GM06990 (cell line): ENCODE measurements around the gene NAAA.

Source experiments
- DNase-seq: peaks from one replicate; pipeline ENCODE4 v3.0.0-alpha.2; 2011; ENCODE audit not compliant: insufficient read length; ENCODE audit errors: extremely low read depth
- H3K27me3 ChIP-seq: replicated peaks from 2 replicates; pipeline ENCODE4 v1.6.0; 2011; ENCODE audit warnings: low read length; ENCODE audit not compliant: control insufficient read depth, insufficient read depth
- H3K36me3 ChIP-seq: 2 replicates; pipeline ENCODE4 v1.5.1; 2011; ENCODE audit warnings: low read length; ENCODE audit not compliant: control insufficient read depth, insufficient read depth
- H3K4me3 ChIP-seq: replicated peaks from 2 replicates; pipeline ENCODE4 v1.5.1; 2011; ENCODE audit warnings: low read depth, mild to moderate bottlenecking, control low read depth, low read length
- CTCF ChIP-seq: IDR thresholded peaks from 2 replicates; pipeline ENCODE4 v1.5.1; 2011; ENCODE audit warnings: low read length, control low read depth, mild to moderate bottlenecking, inconsistent platforms; ENCODE audit not compliant: insufficient read depth, poor library complexity, severe bottlenecking

The NAAA gene

GRCh38 chr4:75940692-75941253, at the start of gene NAAA:
NAAA (minus strand) TSS chr4:75941013; CDS start chr4:75940949, 64 bp downstream.
- H3K27me3 ChIP-seq = no peaks in the 10 kb centered on the region
- H3K36me3 ChIP-seq = no peaks in the 10 kb centered on the region
- H3K4me3 ChIP-seq = peak within 1 kb of the TSS; percentile 80
- peak; percentile 59 for TF ChIP-seq CTCF
- peak; percentile 92 for DNase-seq

- Histone ChIP-seq H3K4me3 (peak overlapping the region; percentile 97), H3K36me3 (no peaks in the 10 kb centered on the region; the same call in none of the 2 replicates), H3K27me3 (no peaks in the 10 kb centered on the region; the same call in 1 of the 2 replicates)
- TF ChIP-seq CTCF = no peak
- no peak for DNase-seq
Observed at GRCh38 chr4:75989846-75990528, 49.2 kb upstream of the NAAA start.

- H3K36me3 ChIP-seq = peaks cover 3% of the 10 kb centered on the region
- no peak for DNase-seq
- no peaks in the 10 kb centered on the region for H3K27me3 ChIP-seq
- no peak overlapping the region for H3K4me3 ChIP-seq
- no peak for TF ChIP-seq CTCF
Observed at GRCh38 chr4:75985116-75985515, 44.3 kb upstream of the NAAA start.

DNA sequence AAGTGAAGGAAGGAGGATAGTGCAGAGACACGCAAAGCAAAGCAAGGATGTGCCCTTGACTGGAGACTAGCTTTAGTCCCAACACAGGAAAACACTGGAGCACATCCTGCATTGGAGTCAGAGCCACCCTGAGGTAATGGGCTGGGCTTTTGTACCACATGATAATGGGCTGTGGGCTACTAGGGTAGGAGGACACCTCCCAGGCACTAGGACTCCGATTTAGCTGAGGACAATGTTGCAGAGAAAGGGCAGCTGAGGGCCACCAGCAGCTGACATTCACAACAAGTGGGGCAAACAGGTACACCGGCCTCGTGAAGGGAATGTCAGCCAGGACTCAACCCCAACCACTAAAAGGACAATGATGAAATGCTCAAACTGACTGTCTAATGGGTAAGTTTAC, 39.8 kb upstream of the NAAA start:
- no peak for TF ChIP-seq CTCF
- H3K4me3 ChIP-seq = no peak overlapping the region
- H3K27me3 ChIP-seq = no peaks in the 10 kb centered on the region
- peaks cover 9% of the 10 kb centered on the region for H3K36me3 ChIP-seq
- no peak for DNase-seq

DNA sequence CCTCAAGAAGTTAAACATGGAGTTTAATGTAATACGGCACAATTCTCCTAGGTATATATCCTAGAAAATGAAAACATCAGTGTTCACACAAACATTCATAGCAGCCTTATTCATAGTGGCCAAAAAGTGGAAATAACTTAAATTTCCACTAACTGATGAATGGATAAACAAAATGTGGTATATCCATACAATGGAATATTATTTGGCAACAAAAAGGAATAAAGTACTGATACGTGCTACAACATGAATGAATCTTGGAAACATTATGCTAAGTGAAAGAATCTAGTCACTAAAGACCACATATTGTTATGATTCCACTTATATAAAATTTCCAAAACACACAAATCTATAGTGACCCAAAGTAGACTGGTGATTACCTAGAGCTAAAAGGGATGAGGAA, 35.4 kb upstream of the NAAA start:
- no peaks in the 10 kb centered on the region for H3K27me3 ChIP-seq
- H3K4me3 ChIP-seq = no peak overlapping the region
- no peak for TF ChIP-seq CTCF
- peaks cover 10% of the 10 kb centered on the region for H3K36me3 ChIP-seq
- no peak for DNase-seq
